Transverse colon (tissue), 4 donors: Measurements from ENCODE around the gene INA. TPM values are rescaled to one million over a fixed set of nuclear protein-coding genes. Genes with fewer than 3 reads are reported as not detected.

ENCODE experiments used
- DNase-seq: peaks from one replicate; pipeline ENCODE4 v3.0.0-alpha.2; 2019
- H3K27ac ChIP-seq, 4 donors: fragments of 200-600 bp; sonication (generic); 2 replicates each; pipeline ENCODE4 v1.5.1; 2016 to 2018; ENCODE audit warnings: inconsistent platforms in 4 of 4
- H3K27me3 ChIP-seq: fragments of 200-600 bp; sonication (generic); 2 replicates; pipeline ENCODE4 v1.5.1; 2017; ENCODE audit warnings: inconsistent platforms
- H3K36me3 ChIP-seq, 4 donors: fragments of 200-600 bp; sonication (generic); 2 replicates each; pipeline ENCODE4 v1.5.1; 2017 to 2019; ENCODE audit warnings: inconsistent platforms in 4 of 4
- H3K4me1 ChIP-seq, 4 donors: fragments of 200-600 bp; sonication (generic); 2 replicates each; pipeline ENCODE4 v1.5.1; 2017 to 2020; ENCODE audit warnings: inconsistent platforms in 4 of 4
- H3K4me3 ChIP-seq, 4 donors: fragments of 200-600 bp; sonication (generic); 1 replicate in 1 of 4; 2 replicates in 3 of 4; pipeline versions ENCODE4 v1.5.1 to v1.6.1; 2017 to 2019; ENCODE audit warnings: inconsistent platforms in 4 of 4
- H3K9me3 ChIP-seq, 2 donors: fragments of 200-600 bp; sonication (generic); 2 replicates each; pipeline ENCODE4 v1.5.1; 2017 to 2019; ENCODE audit warnings: inconsistent platforms in 2 of 2
- EP300 ChIP-seq: sonication (generic); formaldehyde crosslinking; IDR thresholded peaks from one replicate; pipeline ENCODE4 v1.6.1; 2017; ENCODE audit warnings: antibody characterized with exemption, low read depth
- POLR2A ChIP-seq: fragments of 450-650 bp; IDR thresholded peaks from one replicate; pipeline ENCODE4 v1.6.1; 2016; ENCODE audit warnings: antibody characterized with exemption, mild to moderate bottlenecking, moderate library complexity
- POLR2AphosphoS5 ChIP-seq, 3 donors: sonication (generic); formaldehyde crosslinking; IDR thresholded peaks; one replicate each; pipeline ENCODE4 v1.6.1; 2016; ENCODE audit warnings: antibody characterized with exemption in 3 of 3
- WGBS, 2 donors: methylation state at CpG; one replicate each; pipeline ENCODE4 v1.1.5; 2018; ENCODE audit warnings: low coverage in 1 of 2; 5-methylcytosine and 5-hydroxymethylcytosine counted together
- in situ Hi-C, 4 donors: fragments of 200-750 bp; cut with MboI; loops; one replicate each; pipeline versions ENCODE4 v1.15.0 to v1.15.1; 2017; ENCODE audit warnings: low sequenced_read_pairs in 3 of 4, low pct_ligation_motif_present in 1 of 4, low pct_unique_long_range_greater_than_20kb in 1 of 4
- intact Hi-C: fragments of 100-400 bp; cut with DNase I; formaldehyde crosslinking; loops from one replicate; pipeline ENCODE4 v1.15.1; 2023; ENCODE audit warnings: low total_unique reads
- total RNA-seq, 4 donors: library from RNA; depleted of rRNA; stranded (reverse); fragments of >200 nt; gene quantifications; one replicate each; pipeline ENCODE4 v1.1.0, GENCODE V29; 2016
- TF ChIP-seq, protein P1 (sequence below), 5 experiments: fragments of 200-600 bp in 3 of 5; fragments of 450-650 bp in 2 of 5; sonication (generic) in 3 of 5; IDR thresholded peaks; 1 replicate in 2 of 5; 2 replicates in 3 of 5; pipeline ENCODE4 v1.5.1; 2016 to 2017; ENCODE audit warnings: antibody characterized with exemption in 5 of 5, inconsistent platforms in 3 of 5, mild to moderate bottlenecking in 2 of 5, moderate library complexity in 1 of 5

The INA gene
- total RNA-seq, 4 donors from 2014 or later: 0.60 to 1.1 (median 0.95) TPM

DNA sequence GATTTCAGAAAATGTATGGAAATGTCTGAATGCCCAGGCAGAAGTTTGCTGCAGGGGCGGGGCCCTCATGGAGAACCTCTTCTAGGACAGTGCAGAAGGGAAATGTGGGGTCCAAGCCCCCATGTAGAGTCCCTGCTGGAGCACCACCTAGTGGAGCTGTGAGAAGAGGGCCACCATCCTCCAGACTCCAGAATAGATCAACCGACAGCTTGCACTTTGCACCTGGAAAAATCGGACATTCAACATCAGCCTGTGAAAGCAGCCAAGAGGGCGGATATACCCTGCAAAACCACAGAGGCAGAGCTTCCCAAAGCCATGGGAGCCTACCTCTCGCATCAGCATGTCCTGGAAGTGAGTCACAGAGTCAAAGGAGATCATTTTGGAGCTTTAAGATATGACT lies 16.9 kb upstream of the INA start:
- no peaks in the 10 kb centered on the region for H3K4me1 ChIP-seq
- in situ Hi-C loops (no loop called here), intact Hi-C loops (no loop called here)
- no peak overlapping the region for H3K27ac ChIP-seq
- 94% methylated on average over 5 of the region's 5 CpGs; no CpG with 5 or more reads in 1 of the 2 donors for WGBS, 2 donors
- DNase-seq: no peak
- peaks cover 13% of the 10 kb centered on the region for H3K27me3 ChIP-seq
- no peaks in the 10 kb centered on the region for H3K9me3 ChIP-seq
- H3K4me3 ChIP-seq: no peak overlapping the region
- TF ChIP-seq POLR2A (no peak), EP300 (no peak), POLR2AphosphoS5 (IDR thresholded peaks at IDR 0.05) (no peak)
- TF ChIP-seq, protein P1, sequence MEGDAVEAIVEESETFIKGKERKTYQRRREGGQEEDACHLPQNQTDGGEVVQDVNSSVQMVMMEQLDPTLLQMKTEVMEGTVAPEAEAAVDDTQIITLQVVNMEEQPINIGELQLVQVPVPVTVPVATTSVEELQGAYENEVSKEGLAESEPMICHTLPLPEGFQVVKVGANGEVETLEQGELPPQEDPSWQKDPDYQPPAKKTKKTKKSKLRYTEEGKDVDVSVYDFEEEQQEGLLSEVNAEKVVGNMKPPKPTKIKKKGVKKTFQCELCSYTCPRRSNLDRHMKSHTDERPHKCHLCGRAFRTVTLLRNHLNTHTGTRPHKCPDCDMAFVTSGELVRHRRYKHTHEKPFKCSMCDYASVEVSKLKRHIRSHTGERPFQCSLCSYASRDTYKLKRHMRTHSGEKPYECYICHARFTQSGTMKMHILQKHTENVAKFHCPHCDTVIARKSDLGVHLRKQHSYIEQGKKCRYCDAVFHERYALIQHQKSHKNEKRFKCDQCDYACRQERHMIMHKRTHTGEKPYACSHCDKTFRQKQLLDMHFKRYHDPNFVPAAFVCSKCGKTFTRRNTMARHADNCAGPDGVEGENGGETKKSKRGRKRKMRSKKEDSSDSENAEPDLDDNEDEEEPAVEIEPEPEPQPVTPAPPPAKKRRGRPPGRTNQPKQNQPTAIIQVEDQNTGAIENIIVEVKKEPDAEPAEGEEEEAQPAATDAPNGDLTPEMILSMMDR (IDR thresholded peaks at IDR 0.05): no peak
- no peaks in the 10 kb centered on the region for H3K36me3 ChIP-seq

DNA sequence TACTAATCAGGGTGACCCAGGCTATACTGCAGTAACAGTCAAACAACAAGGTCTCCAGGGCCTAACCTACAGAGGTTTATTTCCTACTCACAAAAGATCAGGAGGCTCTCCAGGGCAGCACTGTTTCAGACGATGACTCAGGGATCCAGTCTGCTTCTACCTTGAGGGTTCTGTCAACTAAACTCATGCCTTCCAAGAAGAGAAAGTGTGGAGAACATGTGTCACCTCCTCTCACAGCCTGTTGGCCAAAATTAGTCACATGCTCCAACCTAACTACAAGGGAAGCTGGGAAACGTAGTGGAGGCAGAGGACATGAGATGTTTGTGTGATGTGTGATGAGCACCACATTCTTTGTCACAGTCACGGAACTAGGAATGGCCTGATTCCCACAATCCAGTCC lies 14.7 kb upstream of the INA start:
- Histone ChIP-seq H3K36me3 (no peaks in the 10 kb centered on the region), H3K27me3 (peaks cover 29% of the 10 kb centered on the region), H3K4me1 (no peaks in the 10 kb centered on the region), H3K27ac (no peak overlapping the region), H3K9me3 (no peaks in the 10 kb centered on the region), H3K4me3 (no peak overlapping the region)
- TF ChIP-seq EP300: no peak
- no peak for TF ChIP-seq POLR2A
- no peak for TF ChIP-seq POLR2AphosphoS5 (IDR thresholded peaks at IDR 0.05)
- TF ChIP-seq, protein P1 (IDR thresholded peaks at IDR 0.05): no peak
- DNase-seq: no peak
- 77 to 79% methylated on average over 2 to 3 of the region's 3 CpGs for WGBS, 2 donors
- in situ Hi-C loops (no loop called here), intact Hi-C loops (no loop called here)

DNA sequence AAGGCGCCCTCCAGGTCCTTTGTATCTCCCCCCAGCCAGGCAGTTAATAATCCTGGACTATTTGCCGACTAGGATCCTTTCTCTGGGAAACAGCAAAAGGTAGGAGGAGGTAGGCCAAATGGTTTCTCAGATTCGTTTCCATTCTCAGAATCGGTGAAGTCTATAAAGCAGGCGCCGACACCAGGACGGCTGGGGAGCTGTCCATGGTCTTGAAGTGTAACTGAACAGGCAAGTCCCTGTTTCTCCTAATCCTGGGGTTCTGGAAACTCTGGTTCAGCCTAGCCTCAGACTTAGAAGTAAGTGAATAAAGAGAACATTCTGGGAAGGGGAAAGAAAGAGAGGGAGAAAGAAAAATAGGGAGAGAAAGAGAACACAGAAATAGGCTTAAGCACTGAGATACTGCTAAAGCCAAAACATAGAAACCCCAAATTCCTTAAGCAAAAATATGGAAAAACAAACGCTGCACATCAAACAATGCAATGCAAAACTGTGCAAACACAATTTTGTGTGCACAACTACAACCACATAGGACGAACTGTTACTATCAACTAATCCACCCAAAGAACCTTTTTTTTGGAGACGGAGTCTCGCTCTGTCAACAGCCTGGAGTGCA lies 11.1 kb upstream of the INA start:
- Histone ChIP-seq H3K4me1 (no peaks in the 10 kb centered on the region), H3K9me3 (no peaks in the 10 kb centered on the region), H3K27ac (no peak overlapping the region), H3K4me3 (no peak overlapping the region), H3K36me3 (no peaks in the 10 kb centered on the region), H3K27me3 (peaks cover 41% of the 10 kb centered on the region)
- DNase-seq: peak; percentile 50
- TF ChIP-seq, protein P1 (IDR thresholded peaks at IDR 0.05): no peak
- no peak for TF ChIP-seq POLR2A
- TF ChIP-seq POLR2AphosphoS5 (IDR thresholded peaks at IDR 0.05): no peak
- no peak for TF ChIP-seq EP300
- intact Hi-C loops: no loop called here
- 33% methylated on average over 11 of the region's 11 CpGs; no CpG with 5 or more reads in 1 of the 2 donors for WGBS, 2 donors
- in situ Hi-C loops: no loop called here

DNA sequence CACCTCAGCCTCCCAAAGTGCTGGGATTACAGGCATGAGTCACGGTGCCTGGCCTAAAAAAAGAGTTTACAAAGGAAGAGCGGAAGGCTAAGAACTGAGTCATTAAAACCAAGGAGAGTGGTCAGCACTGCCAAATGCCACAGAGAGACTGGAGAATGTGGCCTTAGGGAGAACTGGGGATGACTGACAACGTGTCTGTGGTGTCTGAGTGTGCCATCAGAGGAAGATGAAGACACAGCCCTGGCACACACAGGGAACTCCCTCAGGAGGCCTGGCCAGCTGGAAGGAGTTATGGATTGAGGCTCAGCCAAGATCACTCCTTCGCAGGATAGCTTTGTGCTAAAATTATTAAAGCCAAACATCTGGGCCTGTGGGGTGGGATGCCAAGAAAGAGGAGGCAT lies 3.9 kb upstream of the INA start:
- Histone ChIP-seq H3K36me3 (no peaks in the 10 kb centered on the region), H3K4me1 (peaks cover 0 to 18% (median 12%) of the 10 kb centered on the region in 4 donors), H3K27me3 (peaks cover 38% of the 10 kb centered on the region), H3K9me3 (no peaks in the 10 kb centered on the region), H3K27ac (no peak overlapping the region), H3K4me3 (no peak overlapping the region)
- intact Hi-C loops: no loop called here
- in situ Hi-C loops: no loop called here
- no peak for TF ChIP-seq EP300
- TF ChIP-seq, protein P1 (IDR thresholded peaks at IDR 0.05): no peak
- TF ChIP-seq POLR2A: no peak
- TF ChIP-seq POLR2AphosphoS5 (IDR thresholded peaks at IDR 0.05): no peak
- 50 to 73% methylated on average over 2 to 4 of the region's 4 CpGs for WGBS, 2 donors
- no peak for DNase-seq
